Body of pancreas (tissue), 4 donors: Measurements from ENCODE around the gene NCLN. TPM values are rescaled to one million over a fixed set of nuclear protein-coding genes. Genes with fewer than 3 reads are reported as not detected.

ENCODE experiments used
- ATAC-seq: fragments of 150-250 bp; one replicate; pipeline ENCODE4 v1.9.1; 2016
- DNase-seq, 4 donors: peaks; one replicate each; pipeline ENCODE4 v3.0.0-alpha.2; 2019
- H3K27ac ChIP-seq, 4 donors: fragments of 200-600 bp; sonication (generic); 1 replicate in 3 of 4; 2 replicates in 1 of 4; pipeline versions ENCODE4 v1.5.1 to v1.6.1; 2016 to 2019; ENCODE audit warnings: mild to moderate bottlenecking in 1 of 4, mixed read lengths in 1 of 4, moderate library complexity in 1 of 4
- H3K27me3 ChIP-seq, 2 donors: fragments of 200-600 bp; sonication (generic); one replicate each; pipeline ENCODE4 v1.6.0; 2016; ENCODE audit warnings: mild to moderate bottlenecking in 1 of 2
- H3K36me3 ChIP-seq, 2 donors: fragments of 200-600 bp; sonication (generic); replicated peaks in 1 of 2; 2 replicates each; pipeline ENCODE4 v1.5.1; 2016; ENCODE audit warnings: low read depth in 2 of 2; ENCODE audit not compliant: insufficient read depth in 1 of 2
- H3K4me1 ChIP-seq: fragments of 200-600 bp; sonication (generic); one replicate; pipeline ENCODE4 v1.6.0; 2016
- H3K4me3 ChIP-seq, 2 donors: fragments of 200-600 bp; sonication (generic); 1 replicate in 1 of 2; 2 replicates in 1 of 2; pipeline ENCODE4 v1.5.1; 2016 to 2019
- H3K9me3 ChIP-seq, 3 donors: fragments of 200-600 bp; sonication (generic); 1 replicate in 2 of 3; 2 replicates in 1 of 3; pipeline ENCODE4 v1.5.1; 2016
- CTCF ChIP-seq, 7 experiments: fragments of 450-650 bp in 4 of 7; fragments of 200-600 bp in 3 of 7; sonication (generic) in 3 of 7; IDR thresholded peaks; one replicate each; pipeline ENCODE4 v1.5.1; 2016 to 2019; ENCODE audit warnings: antibody characterized with exemption in 7 of 7
- POLR2A ChIP-seq, 3 donors: fragments of 450-650 bp; IDR thresholded peaks; one replicate each; pipeline ENCODE4 v1.6.1; 2016; ENCODE audit warnings: antibody characterized with exemption in 3 of 3, mild to moderate bottlenecking in 2 of 3
- WGBS, 2 donors: methylation state at CpG; one replicate each; pipeline ENCODE4 v1.1.5; 2017; 5-methylcytosine and 5-hydroxymethylcytosine counted together
- intact Hi-C: fragments of 100-400 bp; cut with DNase I; formaldehyde crosslinking; loops from one replicate; pipeline ENCODE4 v1.15.1; 2023
- total RNA-seq, 2 donors: library from RNA; depleted of rRNA; stranded (reverse); fragments of >200 nt; gene quantifications; one replicate each; pipeline ENCODE4 v1.1.0, GENCODE V29; 2016

The NCLN gene
- total RNA-seq, 2 donors from 2014 or later, result 30.6 to 56.0 TPM

GRCh38 chr19:3149526-3150505 lies 35.9 kb upstream of the NCLN start:
- intact Hi-C loops, result loop anchor here (10.0 kb wide), 1 partner anchor 485 kb away; no protein-coding TSS in a partner anchor
- H3K36me3 ChIP-seq, result no peaks in the 10 kb centered on the region
- no peaks in the 10 kb centered on the region for H3K9me3 ChIP-seq
- H3K4me1 ChIP-seq, result no peaks in the 10 kb centered on the region
- ATAC-seq, result no peak
- DNase-seq, result no peak
- H3K27ac ChIP-seq, result no peak overlapping the region
- no peak for TF ChIP-seq CTCF (IDR thresholded peaks at IDR 0.05)
- no peak for TF ChIP-seq POLR2A (IDR thresholded peaks at IDR 0.05)
- H3K27me3 ChIP-seq, result peaks cover 0 to 4% of the 10 kb centered on the region in 2 donors
- no peak overlapping the region for H3K4me3 ChIP-seq
- 40% methylated on average over 18 to 35 of the region's 35 CpGs for WGBS, 2 donors

- ATAC-seq (no peak), DNase-seq (no peak)
- no peak for TF ChIP-seq CTCF (IDR thresholded peaks at IDR 0.05)
- no peak for TF ChIP-seq POLR2A (IDR thresholded peaks at IDR 0.05)
- Histone ChIP-seq H3K9me3 (no peaks in the 10 kb centered on the region), H3K27me3 (peaks cover 0 to 4% of the 10 kb centered on the region in 2 donors), H3K4me3 (no peak overlapping the region), H3K4me1 (no peaks in the 10 kb centered on the region), H3K27ac (no peak overlapping the region), H3K36me3 (no peaks in the 10 kb centered on the region)
- intact Hi-C loops, result no loop called here
- WGBS, 2 donors, result 40 to 62% methylated on average over 2 to 5 of the region's 5 CpGs
Observed at GRCh38 chr19:3150739-3151329, 34.9 kb upstream of the NCLN start.

GRCh38 chr19:3151563-3152418 lies 33.9 kb upstream of the NCLN start:
- no peak for DNase-seq
- Histone ChIP-seq H3K27ac (no peak overlapping the region), H3K4me3 (no peak overlapping the region), H3K4me1 (no peaks in the 10 kb centered on the region), H3K36me3 (no peaks in the 10 kb centered on the region), H3K9me3 (no peaks in the 10 kb centered on the region), H3K27me3 (peaks cover 0 to 4% of the 10 kb centered on the region in 2 donors)
- intact Hi-C loops, result no loop called here
- no peak for ATAC-seq
- 78 to 79% methylated on average over 14 of the region's 14 CpGs for WGBS, 2 donors
- no peak for TF ChIP-seq CTCF (IDR thresholded peaks at IDR 0.05)
- TF ChIP-seq POLR2A (IDR thresholded peaks at IDR 0.05), result no peak

- no peaks in the 10 kb centered on the region for H3K4me1 ChIP-seq
- TF ChIP-seq POLR2A (IDR thresholded peaks at IDR 0.05) (no peak), CTCF (IDR thresholded peaks at IDR 0.05) (no peak)
- intact Hi-C loops, result no loop called here
- H3K9me3 ChIP-seq, result no peaks in the 10 kb centered on the region
- DNase-seq (no peak), ATAC-seq (no peak)
- WGBS, 2 donors, result 80 to 89% methylated on average over 3 of the region's 3 CpGs
- no peak overlapping the region for H3K27ac ChIP-seq
- H3K36me3 ChIP-seq, result no peaks in the 10 kb centered on the region
- peaks cover 0 to 4% of the 10 kb centered on the region in 2 donors for H3K27me3 ChIP-seq
- H3K4me3 ChIP-seq, result no peak overlapping the region
Observed at GRCh38 chr19:3152419-3152780, 33.3 kb upstream of the NCLN start.
